D721Med (cell line): ENCODE results near the gene MEIS1.
A peak's percentile ranks its signal among the peaks of the same experiment; 100 is the strongest.

ENCODE experiments used
- DNase-seq: peaks from one replicate; pipeline ENCODE4 v3.0.0; 2011; ENCODE audit warnings: low spot score; ENCODE audit not compliant: insufficient read length
- FAIRE-seq: peaks from 2 replicates; lab custom pipeline; 2011; peaks lifted over from hg19 to GRCh38; lab: Jason Lieb, UNC
- TF ChIP-seq, protein P1 (sequence below): IDR thresholded peaks from 2 replicates; pipeline ENCODE4 v1.5.1; 2012; ENCODE audit warnings: mild to moderate bottlenecking, control low read depth; ENCODE audit not compliant: insufficient read depth; ENCODE audit errors: missing control alignments

MEIS1 gene

DNA sequence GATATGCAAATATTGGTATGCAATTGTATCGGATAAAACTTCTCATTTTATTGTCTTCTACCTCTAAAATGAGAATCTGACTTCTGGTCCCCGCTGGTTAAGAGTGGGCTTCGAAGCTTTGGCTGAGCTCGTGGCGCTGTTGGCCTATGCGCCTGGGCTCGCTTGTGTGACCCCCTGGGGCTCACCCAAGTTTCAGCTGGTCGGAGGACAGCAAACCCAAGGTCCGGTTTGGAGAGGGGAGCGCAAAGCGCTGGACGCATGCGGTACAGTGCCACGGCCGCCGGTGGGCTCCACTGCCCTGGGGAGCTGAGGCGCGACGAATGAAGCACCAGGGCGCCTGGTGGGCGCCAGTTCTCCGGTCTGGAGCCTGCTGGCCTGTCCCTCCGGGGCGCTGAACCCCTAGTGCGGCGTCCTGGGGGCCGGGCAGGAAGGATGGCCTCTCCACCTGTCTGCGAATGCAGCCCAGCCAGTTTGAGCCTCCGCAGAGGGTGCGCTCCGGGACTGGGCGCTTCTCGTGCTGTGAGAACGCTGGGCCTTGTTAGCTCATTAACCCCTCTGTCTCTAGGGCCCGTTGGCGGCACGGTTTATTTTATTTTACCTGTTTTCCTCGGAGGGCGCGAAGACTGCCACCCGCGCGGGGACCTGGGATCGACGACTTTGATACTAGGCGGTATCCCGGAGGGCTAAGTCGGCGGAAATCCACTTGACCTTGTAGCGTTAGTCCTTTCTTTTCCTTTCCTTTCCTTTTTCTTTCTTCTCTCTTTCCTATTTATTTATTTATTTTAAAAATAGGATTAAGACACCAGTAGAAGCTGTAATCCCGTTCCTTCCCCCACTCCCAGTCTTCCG lies 10.4 kb downstream of the MEIS1 start:
- FAIRE-seq (no peak), DNase-seq (no peak)
- TF ChIP-seq, protein P1, sequence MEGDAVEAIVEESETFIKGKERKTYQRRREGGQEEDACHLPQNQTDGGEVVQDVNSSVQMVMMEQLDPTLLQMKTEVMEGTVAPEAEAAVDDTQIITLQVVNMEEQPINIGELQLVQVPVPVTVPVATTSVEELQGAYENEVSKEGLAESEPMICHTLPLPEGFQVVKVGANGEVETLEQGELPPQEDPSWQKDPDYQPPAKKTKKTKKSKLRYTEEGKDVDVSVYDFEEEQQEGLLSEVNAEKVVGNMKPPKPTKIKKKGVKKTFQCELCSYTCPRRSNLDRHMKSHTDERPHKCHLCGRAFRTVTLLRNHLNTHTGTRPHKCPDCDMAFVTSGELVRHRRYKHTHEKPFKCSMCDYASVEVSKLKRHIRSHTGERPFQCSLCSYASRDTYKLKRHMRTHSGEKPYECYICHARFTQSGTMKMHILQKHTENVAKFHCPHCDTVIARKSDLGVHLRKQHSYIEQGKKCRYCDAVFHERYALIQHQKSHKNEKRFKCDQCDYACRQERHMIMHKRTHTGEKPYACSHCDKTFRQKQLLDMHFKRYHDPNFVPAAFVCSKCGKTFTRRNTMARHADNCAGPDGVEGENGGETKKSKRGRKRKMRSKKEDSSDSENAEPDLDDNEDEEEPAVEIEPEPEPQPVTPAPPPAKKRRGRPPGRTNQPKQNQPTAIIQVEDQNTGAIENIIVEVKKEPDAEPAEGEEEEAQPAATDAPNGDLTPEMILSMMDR: no peak

DNA sequence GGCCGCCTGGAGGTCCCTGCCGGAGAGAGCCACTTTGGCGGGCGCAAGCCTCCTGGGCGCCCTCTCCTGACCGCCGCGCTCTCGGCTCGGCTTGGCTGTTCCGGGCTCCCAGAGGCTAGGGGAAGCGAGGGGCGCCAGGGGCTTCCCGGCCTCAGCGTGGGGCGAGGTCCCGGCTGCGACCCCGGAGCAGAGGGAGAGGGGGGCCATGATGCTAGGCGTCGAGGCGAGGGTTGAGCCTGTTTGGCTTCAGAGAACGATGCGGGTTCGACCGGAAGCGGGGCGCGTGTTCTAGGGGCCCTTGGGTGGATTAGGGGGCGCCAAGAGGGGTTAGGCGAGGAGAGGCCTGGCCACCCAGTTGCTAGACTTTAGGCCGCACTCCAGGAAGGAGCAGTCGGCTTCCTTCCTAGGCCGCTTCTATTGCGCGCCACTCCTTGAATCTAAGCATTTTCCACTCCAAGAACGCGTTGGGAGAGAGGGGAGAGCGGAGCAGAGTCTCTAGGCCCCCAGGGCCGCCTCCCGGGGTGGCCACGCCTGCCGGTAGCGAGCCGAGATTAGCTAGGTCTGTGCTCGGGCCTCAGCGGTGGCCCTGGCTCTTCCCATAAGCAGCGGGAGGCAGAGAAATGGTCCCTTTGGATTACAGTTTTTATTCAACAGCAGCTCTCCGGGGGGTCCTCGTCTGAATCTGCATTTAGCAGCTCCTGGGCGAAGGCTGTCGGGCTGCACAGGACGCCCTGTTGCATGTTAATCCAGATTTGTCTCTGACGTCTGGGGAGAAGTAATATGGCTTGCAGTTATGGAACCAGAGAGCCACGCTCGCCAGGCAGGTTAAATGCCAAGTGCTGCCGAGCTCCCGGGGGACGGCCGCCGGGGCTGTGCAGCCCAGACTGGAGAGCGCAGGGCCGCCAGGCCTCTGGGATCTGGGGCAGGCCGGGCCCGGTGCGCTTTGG lies 11.3 kb downstream of the MEIS1 start:
- FAIRE-seq (no peak), DNase-seq (no peak)
- TF ChIP-seq, protein P1: no peak

DNA sequence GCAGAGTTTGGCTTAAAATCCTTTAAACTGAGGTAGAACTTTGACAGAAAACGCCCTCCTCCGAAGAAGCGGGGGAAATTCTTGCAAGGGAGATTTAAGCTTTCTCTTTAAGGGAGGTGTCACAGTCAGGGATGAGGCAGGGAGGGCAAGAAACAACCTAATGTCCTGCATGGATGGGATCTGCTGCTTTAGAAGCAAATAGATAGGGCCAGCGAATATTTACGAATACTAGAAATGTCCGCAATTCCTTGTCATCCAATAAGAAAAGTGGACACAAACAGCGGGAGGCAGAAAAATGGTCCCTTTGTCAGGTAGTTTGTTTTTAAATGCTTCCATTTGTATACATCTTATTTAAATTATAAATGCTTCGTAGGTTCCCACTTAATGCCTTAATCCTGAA lies 12.0 kb downstream of the MEIS1 start:
- no peak for DNase-seq
- TF ChIP-seq, protein P1: no peak
- peak; percentile 6 for FAIRE-seq

DNA sequence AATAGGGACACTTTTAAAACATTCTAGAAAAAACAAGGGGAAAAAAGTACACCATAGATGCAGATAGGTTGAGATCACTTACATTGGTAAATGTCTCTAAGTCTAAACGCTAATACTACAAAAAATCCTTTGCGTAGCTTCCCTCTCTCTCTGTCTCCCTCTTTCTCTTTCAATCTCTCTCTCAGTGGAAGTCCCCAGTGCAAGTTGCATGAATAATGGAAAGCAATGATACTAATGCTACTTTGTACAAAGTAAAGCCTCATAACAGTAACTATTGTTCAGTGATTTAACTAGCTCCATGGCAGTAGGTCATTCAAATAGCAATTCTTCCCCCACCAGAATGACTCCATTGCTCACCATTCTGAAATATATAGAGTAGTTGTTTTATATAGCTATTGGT lies 12.8 kb downstream of the MEIS1 start:
- FAIRE-seq (no peak), DNase-seq (no peak)
- TF ChIP-seq, protein P1: no peak

DNA sequence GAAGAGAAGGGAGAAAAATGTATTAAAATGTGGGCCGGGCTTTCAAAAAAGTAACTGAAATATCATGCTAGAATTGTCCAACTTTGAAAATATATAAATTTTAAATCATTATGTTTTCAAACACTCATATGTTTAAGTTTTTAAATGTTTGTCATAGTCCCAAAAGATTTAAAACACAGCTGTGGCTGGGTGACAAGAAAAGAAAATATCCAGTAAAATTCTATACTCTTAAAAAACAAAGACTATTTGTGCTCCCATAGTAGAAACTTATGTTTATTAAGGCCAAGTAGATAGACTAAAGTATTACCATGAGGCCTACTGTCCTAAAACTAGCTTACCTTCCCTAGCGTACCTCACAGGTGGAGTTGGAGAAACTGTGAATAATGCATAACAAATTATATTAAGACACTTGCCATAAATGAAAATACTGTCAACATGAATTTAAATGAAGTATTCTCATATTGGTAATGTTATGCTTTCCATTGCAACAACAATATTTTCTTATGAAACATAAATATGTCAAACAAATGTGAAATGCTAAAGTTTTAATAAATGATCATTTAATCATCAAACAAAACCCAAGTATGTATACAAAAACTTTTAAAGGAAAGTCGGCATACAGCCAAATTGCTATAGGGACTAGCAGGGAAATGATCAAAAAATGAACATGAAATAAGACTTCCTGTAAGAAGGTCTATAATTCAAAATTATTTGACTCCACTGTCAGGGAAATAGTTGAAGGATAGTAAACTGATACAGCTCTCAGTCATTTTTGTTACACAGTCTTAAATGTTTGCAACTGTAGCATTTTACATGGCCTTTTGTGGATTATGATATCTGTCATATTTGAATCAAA lies 13.4 kb downstream of the MEIS1 start:
- FAIRE-seq (peak; percentile 63), DNase-seq (no peak)
- TF ChIP-seq, protein P1: no peak

DNA sequence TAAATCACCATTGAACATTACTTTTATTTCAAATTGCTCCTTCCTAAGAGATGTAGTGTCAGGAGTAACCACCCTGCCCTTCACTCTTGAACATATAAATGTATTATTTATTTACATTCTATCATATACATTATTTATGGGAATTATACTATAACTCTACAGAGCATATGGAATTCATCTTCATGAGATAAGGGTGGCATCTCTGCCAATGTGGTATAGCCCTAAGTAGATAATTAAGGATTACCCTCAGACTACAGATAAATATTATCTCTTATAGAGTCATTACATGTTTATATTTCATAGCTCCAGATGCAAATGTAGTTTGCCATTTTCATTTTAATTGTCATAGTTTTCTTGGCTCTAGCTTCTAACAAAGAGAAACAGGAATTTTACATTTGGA lies 17.3 kb downstream of the MEIS1 start:
- DNase-seq: no peak
- no peak for FAIRE-seq
- TF ChIP-seq, protein P1: no peak
